Measurements from ENCODE around the gene RPP25L. TPM values are rescaled to one million over a fixed set of nuclear protein-coding genes. Genes with fewer than 3 reads are reported as not detected.

The RPP25L gene
- total RNA-seq, 1 experiment from 2014 or later = 17.2 TPM

DNA sequence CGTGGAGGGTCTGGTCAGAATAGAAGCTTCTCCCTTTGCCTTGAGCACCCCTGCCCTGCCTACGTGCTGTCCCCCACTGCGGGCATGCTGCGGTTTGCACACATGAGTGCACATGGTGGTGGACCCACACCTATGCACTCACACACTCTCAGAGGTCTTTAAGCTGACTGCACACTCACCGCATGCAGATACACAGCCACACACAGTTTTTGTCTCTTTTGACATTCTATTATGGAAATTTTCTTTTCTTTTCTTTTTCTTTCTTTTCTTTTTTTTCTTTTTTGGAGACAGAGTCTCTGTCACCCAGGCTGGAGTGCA, 17.6 kb upstream of the RPP25L start:
- H3K9me3 ChIP-seq (ENCODE audit: control insufficient read depth, low read depth, low read length) = no peaks in the 10 kb centered on the region
- H3K4ac ChIP-seq (ENCODE audit: low read depth, low read length) = no peak overlapping the region
- no peak overlapping the region for H2BK20ac ChIP-seq (ENCODE audit: low read depth, low read length, poor library complexity, severe bottlenecking)
- no peak overlapping the region for H4K8ac ChIP-seq (replicated peaks; ENCODE audit: insufficient read length, low read depth, low read length)
- H3K14ac ChIP-seq (ENCODE audit: insufficient read depth, low read length) = no peak overlapping the region
- peak overlapping the region; percentile 58 for H3K4me2 ChIP-seq (ENCODE audit: insufficient read depth, insufficient read length, low read length)
- no peak overlapping the region for H2AFZ ChIP-seq (ENCODE audit: low read length)
- no peak overlapping the region for H3K56ac ChIP-seq (ENCODE audit: insufficient read length, low read depth, low read length)
- DNase-seq = no peak
- no peak overlapping the region for H3K9ac ChIP-seq (ENCODE audit: extremely low read depth, insufficient read length, low read length)
- no peak overlapping the region for H2BK12ac ChIP-seq (ENCODE audit: insufficient read length, low read depth, low read length)
- H3K4me1 Mint-ChIP-seq = peaks cover 17 to 38% of the 10 kb centered on the region in 2 experiments
- H3K27ac ChIP-seq (ENCODE audit: insufficient read length, low read depth, low read length) = no peak overlapping the region
- H3K23me2 ChIP-seq (ENCODE audit: insufficient read length, low read depth, low read length, poor library complexity, severe bottlenecking) = peaks cover 13% of the 10 kb centered on the region
- no peak for TF ChIP-seq CTCF (conservative IDR thresholded peaks at IDR 0.05)
- no peak overlapping the region for H3K18ac ChIP-seq (ENCODE audit: insufficient read length, low read depth, low read length)
- no peaks in the 10 kb centered on the region for H3K79me1 ChIP-seq (ENCODE audit: insufficient read depth, low read depth, low read length, poor library complexity, severe bottlenecking)
- H3T11ph ChIP-seq (ENCODE audit: low read length) = no peak overlapping the region
- peaks cover 83% of the 10 kb centered on the region for H3K27me3 Mint-ChIP-seq (ENCODE audit: low read depth)
- no peak overlapping the region for H4K5ac ChIP-seq (ENCODE audit: insufficient read length, low read depth, low read length)
- peaks cover 56% of the 10 kb centered on the region for H3K27me3 ChIP-seq (ENCODE audit: insufficient read depth, low read length)
- WGBS (ENCODE audit: extremely low coverage, insufficient read length, low lambda C conversion rate) = no CpG with 5 or more reads among the region's 5 CpGs
- H3K23ac ChIP-seq (ENCODE audit: insufficient read length, low read depth, low read length) = no peak overlapping the region
- no peak overlapping the region for H2AK5ac ChIP-seq (ENCODE audit: insufficient read length, low read length)
- H2BK15ac ChIP-seq (ENCODE audit: low read depth, low read length) = no peak overlapping the region
- H3K79me2 ChIP-seq (ENCODE audit: insufficient read depth, low read length) = no peaks in the 10 kb centered on the region
- peak overlapping the region; percentile 64 to 86 for H3K4me3 Mint-ChIP-seq
- H4K91ac ChIP-seq (ENCODE audit: insufficient read length, low read depth, low read length) = no peak overlapping the region
- H3K27ac Mint-ChIP-seq = no peak overlapping the region
- H3K9me3 Mint-ChIP-seq = peaks cover 0 to 6% of the 10 kb centered on the region in 2 experiments; a peak in 3 of 5 replicates
- H2BK5ac ChIP-seq (ENCODE audit: insufficient read length, low read length) = no peak overlapping the region
- H3K36me3 Mint-ChIP-seq (ENCODE audit: insufficient read depth in 1 of 3, low read depth in 3 of 3) = peaks cover 0 to 1% (median 0%) of the 10 kb centered on the region in 3 experiments; a peak in 3 of 7 replicates
- H4K20me1 ChIP-seq (ENCODE audit: control insufficient read depth, insufficient read depth, insufficient read length) = no peaks in the 10 kb centered on the region
- H3K4me1 ChIP-seq (ENCODE audit: insufficient read depth, low read length) = no peaks in the 10 kb centered on the region
- H2BK120ac ChIP-seq (ENCODE audit: low read depth, low read length, poor library complexity, severe bottlenecking) = no peak overlapping the region
